Naive B cell (primary cell): ENCODE measurements around the gene POLR2I. TPM values are rescaled to one million over a fixed set of nuclear protein-coding genes. Genes with fewer than 3 reads are reported as not detected.
"Not testable (repeated sequence)": the region's sequence is repeated elsewhere in the genome, so short reads cannot be mapped to it uniquely, and the experiment has no call there.

Experiments
- ATAC-seq, 2 donors: fragments of 150-1000 bp; cut with Tn5 transposase; 2 replicates each; pipeline ENCODE4 v1.10.0; 2021; ENCODE audit warnings: low read depth in 2 of 2, mild to moderate bottlenecking in 2 of 2, moderate library complexity in 2 of 2
- DNase-seq: peaks from one replicate; pipeline ENCODE4 v3.0.0; 2022
- H3K27ac Mint-ChIP-seq, 6 donors: one replicate each; pipeline ENCODE4 v1.8.0; 2020 to 2022; ENCODE audit warnings: mild to moderate bottlenecking in 6 of 6, mixed read lengths in 6 of 6, moderate library complexity in 5 of 6, inconsistent platforms in 2 of 6
- H3K27me3 Mint-ChIP-seq, 3 donors: one replicate each; pipeline ENCODE4 v1.8.0; 2021 to 2022; ENCODE audit warnings: mixed read lengths in 3 of 3, mild to moderate bottlenecking in 1 of 3
- H3K36me3 Mint-ChIP-seq, 2 donors: one replicate each; pipeline ENCODE4 v1.8.0; 2020 to 2022; ENCODE audit warnings: mixed read lengths in 2 of 2, inconsistent platforms in 1 of 2, mild to moderate bottlenecking in 1 of 2
- H3K4me1 Mint-ChIP-seq, 3 donors: one replicate each; pipeline ENCODE4 v1.8.0; 2020 to 2022; ENCODE audit warnings: mixed read lengths in 3 of 3, inconsistent platforms in 1 of 3, mild to moderate bottlenecking in 1 of 3, moderate library complexity in 1 of 3
- H3K4me3 Mint-ChIP-seq, 8 donors: one replicate each; pipeline ENCODE4 v1.8.0; 2020 to 2022; ENCODE audit warnings: mild to moderate bottlenecking in 8 of 8, mixed read lengths in 8 of 8, moderate library complexity in 8 of 8, inconsistent platforms in 2 of 8
- H3K9me3 Mint-ChIP-seq, 7 donors: one replicate each; pipeline ENCODE4 v1.8.0; 2020 to 2022; ENCODE audit warnings: mixed read lengths in 7 of 7, mild to moderate bottlenecking in 5 of 7, inconsistent platforms in 2 of 7, moderate library complexity in 1 of 7
- polyA plus RNA-seq, 6 donors: library from polyadenylated mRNA; unstranded; fragments of 300-500 nt; fragmentation: Illumina TruSeq; gene quantifications; one replicate each; pipeline ENCODE4 v1.2.3, GENCODE V29; 2021; ENCODE audit warnings: low read depth in 6 of 6

POLR2I gene
- polyA plus RNA-seq, 6 donors from 2014 or later: 112 to 139 (median 126) TPM

DNA sequence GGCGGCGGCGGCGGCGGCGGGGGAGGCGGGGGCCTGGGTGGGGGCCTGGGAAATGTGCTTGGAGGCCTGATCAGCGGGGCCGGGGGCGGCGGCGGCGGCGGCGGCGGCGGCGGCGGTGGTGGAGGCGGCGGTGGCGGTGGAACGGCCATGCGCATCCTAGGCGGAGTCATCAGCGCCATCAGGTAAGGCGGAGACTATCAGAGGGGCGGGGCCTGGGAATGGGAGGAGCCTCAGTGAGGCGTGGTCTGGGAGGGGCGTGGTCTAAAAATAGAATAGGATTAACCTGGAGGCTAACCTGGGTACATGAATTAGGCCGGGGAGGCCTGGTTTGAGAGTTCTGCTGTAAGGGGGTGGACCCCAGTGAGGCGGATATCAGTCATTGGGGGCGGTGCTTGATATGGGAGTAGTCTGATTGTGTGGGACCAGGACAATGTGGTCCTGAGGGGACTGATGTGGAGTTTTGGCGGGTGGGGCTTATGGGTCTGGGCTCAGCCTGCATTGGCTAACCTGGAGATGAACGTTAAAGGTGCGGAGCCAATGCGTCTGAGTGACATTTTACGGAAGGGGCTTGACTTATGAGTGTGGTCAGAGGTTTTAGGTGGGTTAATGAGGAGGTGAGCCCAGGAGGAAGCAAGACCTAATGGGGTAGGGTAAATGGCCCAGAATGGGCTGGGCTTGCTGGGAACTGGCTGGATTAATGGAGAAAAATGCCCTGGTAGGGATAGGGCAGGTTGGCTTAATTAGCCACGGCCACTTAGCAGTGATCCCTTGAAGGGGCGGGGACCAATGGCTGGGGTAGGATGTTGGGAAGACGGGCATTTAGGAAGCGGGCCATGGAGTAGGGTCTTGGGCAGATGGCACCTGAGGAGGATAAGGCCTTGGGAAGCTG is 26.6 kb upstream of the POLR2I start:
- Mint-ChIP-seq H3K27ac (peak overlapping the region; percentile 85 to 96 (median 92)), H3K4me3 (peak overlapping the region; percentile 89 to 99 (median 96)), H3K27me3 (no peaks in the 10 kb centered on the region), H3K4me1 (peaks cover 10 to 18% (median 15%) of the 10 kb centered on the region in 3 donors), H3K36me3 (peaks cover 8 to 21% of the 10 kb centered on the region in 2 donors), H3K9me3 (peaks cover 0 to 5% (median 0%) of the 10 kb centered on the region in 7 donors)
- DNase-seq (peak; percentile 85), ATAC-seq (peak; percentile 65 to 71)

DNA sequence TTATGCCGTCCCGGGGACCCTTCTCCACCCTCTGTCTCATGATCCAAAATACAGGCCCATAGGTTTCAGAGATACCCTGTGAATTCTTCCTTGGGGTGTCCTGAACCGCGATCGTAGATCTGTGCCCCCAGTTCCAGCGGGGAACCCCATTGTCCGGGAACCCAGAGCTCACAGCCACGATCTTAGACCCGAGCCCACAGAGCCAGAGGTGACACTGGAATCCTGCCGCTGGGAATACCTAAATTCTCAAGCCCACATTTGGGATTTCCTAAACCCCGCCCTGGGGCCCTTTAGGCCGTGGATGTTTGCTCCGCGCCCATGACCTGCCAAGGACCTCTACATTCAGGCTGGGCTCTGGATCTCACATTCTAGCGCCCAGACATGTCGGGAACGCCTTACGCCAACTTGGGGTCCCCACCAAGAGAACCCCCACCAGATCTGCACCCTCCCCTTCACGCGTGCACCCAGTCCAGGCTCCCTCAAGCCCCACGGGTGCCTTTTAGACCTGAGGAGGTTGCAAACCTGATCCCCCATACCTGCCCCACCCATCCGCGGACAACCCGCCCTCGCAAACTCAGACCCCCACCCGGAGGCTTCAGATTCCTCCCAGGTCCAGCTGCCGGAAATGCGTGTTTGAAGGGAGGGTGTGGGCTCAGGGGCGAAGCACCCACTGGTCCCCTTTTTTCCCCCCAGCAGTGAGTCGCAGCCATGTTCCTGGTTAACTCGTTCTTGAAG is 25.8 kb upstream of the POLR2I start:
- Mint-ChIP-seq H3K36me3 (peaks cover 8 to 18% of the 10 kb centered on the region in 2 donors), H3K4me1 (peaks cover 10 to 16% (median 15%) of the 10 kb centered on the region in 3 donors), H3K9me3 (peaks cover 0 to 5% (median 0%) of the 10 kb centered on the region in 7 donors), H3K27me3 (peaks cover 0 to 5% (median under 1%) of the 10 kb centered on the region in 3 donors), H3K27ac (peak overlapping the region; percentile 84 to 98 (median 92)), H3K4me3 (peak overlapping the region; percentile 89 to 99 (median 96))
- peak; percentile 62 for DNase-seq
- peak; percentile 29 to 31 for ATAC-seq

GRCh38 chr19:36139473-36140303 is 25.0 kb upstream of the POLR2I start, which contains the start of gene CAPNS1:
Gene CAPNS1 (plus strand): TSS chr19:36140066. CDS start chr19:36141012, 946 bp downstream.
- H3K27ac Mint-ChIP-seq: peak within 1 kb of the TSS; percentile 84 to 98 (median 95)
- peaks cover 8 to 18% of the 10 kb centered on the region in 2 donors for H3K36me3 Mint-ChIP-seq
- peaks cover 0 to 5% (median 0%) of the 10 kb centered on the region in 7 donors for H3K9me3 Mint-ChIP-seq
- H3K4me3 Mint-ChIP-seq: peak within 1 kb of the TSS; percentile 89 to 99 (median 96)
- H3K27me3 Mint-ChIP-seq: peaks cover 0 to 11% (median 7%) of the 10 kb centered on the region in 3 donors
- ATAC-seq: peak; percentile 72 to 75
- DNase-seq: peak; percentile 91
- peaks cover 10 to 16% (median 15%) of the 10 kb centered on the region in 3 donors for H3K4me1 Mint-ChIP-seq

- ATAC-seq (no peak), DNase-seq (no peak)
- peaks cover 0 to 5% (median 0%) of the 10 kb centered on the region in 7 donors for H3K9me3 Mint-ChIP-seq
- peak overlapping the region; percentile 89 to 99 (median 96) for H3K4me3 Mint-ChIP-seq
- peaks cover 8 to 18% of the 10 kb centered on the region in 2 donors for H3K36me3 Mint-ChIP-seq
- H3K27me3 Mint-ChIP-seq: peaks cover 0 to 11% (median 7%) of the 10 kb centered on the region in 3 donors
- peaks cover 10 to 16% (median 15%) of the 10 kb centered on the region in 3 donors for H3K4me1 Mint-ChIP-seq
- H3K27ac Mint-ChIP-seq: peak overlapping the region in 4 of 6 donors; percentile 53 to 96 (median 90)
Observed at GRCh38 chr19:36139120-36139472, 24.4 kb upstream of the POLR2I start.

- H3K4me3 Mint-ChIP-seq: peak overlapping the region in 3 of 8 donors; percentile 4 to 74 (median 50)
- ATAC-seq (no peak), DNase-seq (no peak)
- peaks cover 4 to 10% of the 10 kb centered on the region in 2 donors for H3K36me3 Mint-ChIP-seq
- peaks cover 0 to 11% (median 7%) of the 10 kb centered on the region in 3 donors for H3K27me3 Mint-ChIP-seq
- H3K9me3 Mint-ChIP-seq: peaks cover 0 to 5% (median 0%) of the 10 kb centered on the region in 7 donors
- H3K4me1 Mint-ChIP-seq: peaks cover 9 to 11% (median 10%) of the 10 kb centered on the region in 3 donors
- peak overlapping the region in 2 of 6 donors; percentile 25 to 32 for H3K27ac Mint-ChIP-seq
Observed at GRCh38 chr19:36136964-36137686, 22.4 kb upstream of the POLR2I start.

DNA sequence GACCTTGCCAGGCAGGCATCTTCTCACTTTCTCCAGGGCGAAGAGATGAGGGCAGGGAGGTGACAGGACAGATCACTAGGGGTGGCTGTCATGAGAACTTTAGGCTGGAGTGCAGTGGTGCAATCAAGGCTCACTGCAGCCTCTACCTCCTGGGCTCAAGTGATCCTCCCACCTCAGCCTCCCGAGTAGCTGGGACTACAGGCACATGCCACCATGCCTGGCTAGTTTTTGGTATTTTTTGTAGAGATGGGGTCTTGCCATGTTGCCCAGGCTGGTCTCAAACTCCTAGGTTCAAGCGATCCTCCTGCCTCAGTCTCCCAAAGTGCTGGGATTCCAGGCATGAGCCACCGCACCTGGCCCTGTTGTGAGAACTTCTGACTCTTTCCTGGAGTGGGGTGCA is 20.2 kb upstream of the POLR2I start:
- H3K9me3 Mint-ChIP-seq, H3K4me3 Mint-ChIP-seq, ATAC-seq: not testable (repeated sequence)

DNA sequence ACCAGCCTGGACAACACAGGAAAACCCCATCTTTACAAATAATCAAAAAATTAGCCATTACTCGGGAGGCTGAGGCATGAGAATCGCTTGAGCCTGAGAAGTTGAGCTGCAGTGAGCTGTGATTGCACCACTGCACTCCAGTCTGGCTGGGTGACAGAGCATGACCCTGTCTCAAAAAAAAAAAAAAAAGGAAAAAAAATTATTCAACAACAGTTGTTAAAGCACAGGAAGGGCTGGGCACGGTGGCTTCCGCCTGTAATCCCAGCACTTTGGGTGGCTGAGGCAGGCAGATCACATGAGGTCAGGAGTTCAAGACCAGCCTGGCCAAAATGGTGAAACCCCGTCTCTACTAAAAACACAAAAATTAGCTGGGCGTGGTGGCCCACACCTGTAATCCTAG is 16.5 kb upstream of the POLR2I start:
- not testable (repeated sequence) for ATAC-seq, H3K9me3 Mint-ChIP-seq, DNase-seq, H3K36me3 Mint-ChIP-seq, H3K27ac Mint-ChIP-seq
- peaks cover 0 to 11% (median 7%) of the 10 kb centered on the region in 3 donors for H3K27me3 Mint-ChIP-seq
- peak overlapping the region in 1 of 8 donors; percentile 71 for H3K4me3 Mint-ChIP-seq
- H3K4me1 Mint-ChIP-seq: peaks cover 4 to 17% (median 15%) of the 10 kb centered on the region in 3 donors

More for the DNA sequence above, 20.2 kb upstream of the POLR2I start:
- not testable (repeated sequence) for H3K4me1 Mint-ChIP-seq, DNase-seq, H3K27ac Mint-ChIP-seq, H3K36me3 Mint-ChIP-seq
- peaks cover 0 to 11% (median 7%) of the 10 kb centered on the region in 3 donors for H3K27me3 Mint-ChIP-seq

DNA sequence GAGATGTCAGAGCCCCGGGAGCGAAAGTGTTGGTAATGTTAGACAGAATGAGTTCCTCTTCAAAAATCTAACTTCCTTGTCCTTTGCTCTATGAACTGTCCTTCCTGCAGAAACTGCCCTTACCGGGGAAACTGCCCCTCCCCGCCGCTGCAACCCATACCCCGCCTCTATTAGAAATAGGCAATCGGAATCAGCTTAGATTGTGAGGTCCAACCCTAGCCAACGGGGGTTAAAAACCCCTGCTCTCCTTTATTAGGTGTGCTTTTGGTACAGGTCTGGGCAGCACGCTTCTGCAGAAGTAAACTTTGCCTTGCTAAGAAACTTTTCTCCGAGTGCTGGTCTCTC is 13.7 kb upstream of the POLR2I start:
- no peak for DNase-seq
- H3K4me3 Mint-ChIP-seq: peak overlapping the region; percentile 85 to 98 (median 96)

GRCh38 chr19:36125557-36125956 is 10.9 kb upstream of the POLR2I start:
- no peaks in the 10 kb centered on the region for H3K36me3 Mint-ChIP-seq

More for the DNA sequence above, 13.7 kb upstream of the POLR2I start:
- Mint-ChIP-seq H3K27ac (peak overlapping the region; percentile 82 to 98 (median 93)), H3K9me3 (no peaks in the 10 kb centered on the region), H3K36me3 (no peaks in the 10 kb centered on the region), H3K27me3 (no peaks in the 10 kb centered on the region), H3K4me1 (peaks cover 4 to 17% (median 15%) of the 10 kb centered on the region in 3 donors)
- ATAC-seq: peak; percentile 21 to 31

GRCh38 chr19:36121486-36122124 is 6.9 kb upstream of the POLR2I start:
- Mint-ChIP-seq H3K4me3 (no peak overlapping the region), H3K36me3 (peaks cover 5 to 17% of the 10 kb centered on the region in 2 donors), H3K27ac (peak overlapping the region in 1 of 6 donors; percentile 39), H3K27me3 (no peaks in the 10 kb centered on the region), H3K9me3 (no peaks in the 10 kb centered on the region), H3K4me1 (peaks cover 21 to 36% (median 22%) of the 10 kb centered on the region in 3 donors)
- no peak for DNase-seq
- no peak for ATAC-seq

More at GRCh38 chr19:36125557-36125956, 10.9 kb upstream of the POLR2I start:
- H3K9me3 Mint-ChIP-seq: no peaks in the 10 kb centered on the region
- DNase-seq: no peak
- no peak for ATAC-seq
- H3K27me3 Mint-ChIP-seq: no peaks in the 10 kb centered on the region
- peak overlapping the region in 2 of 6 donors; percentile 21 to 62 for H3K27ac Mint-ChIP-seq
- peaks cover 10 to 19% (median 18%) of the 10 kb centered on the region in 3 donors for H3K4me1 Mint-ChIP-seq
- H3K4me3 Mint-ChIP-seq: peak overlapping the region in 3 of 8 donors; percentile 25 to 58 (median 47)

- Mint-ChIP-seq H3K9me3 (no peaks in the 10 kb centered on the region), H3K4me1 (peaks cover 25 to 42% (median 28%) of the 10 kb centered on the region in 3 donors), H3K36me3 (peaks cover 5 to 17% of the 10 kb centered on the region in 2 donors), H3K27ac (no peak overlapping the region), H3K27me3 (no peaks in the 10 kb centered on the region), H3K4me3 (peak overlapping the region in 1 of 8 donors; percentile 12)
- ATAC-seq: no peak
- DNase-seq: no peak
Observed at GRCh38 chr19:36120984-36121358, 6.3 kb upstream of the POLR2I start.
